ENCODE measurements around the gene GSG1L.

GRCh38 chr16:27800817-27801216, 262.7 kb downstream of the GSG1L start:
- TF ChIP-seq CTCF (CRISPR knock-in tag; IDR thresholded peaks at IDR 0.05) = no peak
- no peak for TF ChIP-seq ZNF263 (CRISPR knock-in tag; IDR thresholded peaks at IDR 0.05)
- TF ChIP-seq SYNCRIP (IDR thresholded peaks at IDR 0.05; ENCODE audit: insufficient read depth, low read depth, low read length) = no peak
- TF ChIP-seq TARDBP (CRISPR knock-in tag; IDR thresholded peaks at IDR 0.05) = no peak
- TF ChIP-seq GABPB1 (CRISPR knock-in tag; IDR thresholded peaks at IDR 0.05) = no peak
- TF ChIP-seq EP300 (IDR thresholded peaks at IDR 0.05; ENCODE audit: low read depth in 2 of 2, low read length in 2 of 2) = no peak
- no peak for TF ChIP-seq EP300 (CRISPR knock-in tag; IDR thresholded peaks at IDR 0.05; ENCODE audit: borderline replicate concordance)
- TF ChIP-seq ZNF609 (CRISPR knock-in tag; IDR thresholded peaks at IDR 0.05; ENCODE audit: borderline replicate concordance) = no peak

Data from HepG2 (cell line).